Loucy (cell line): Measurements from ENCODE around the gene PPM1M.

Experiments used
- H2AFZ ChIP-seq: fragments of 200-600 bp; sonication (generic); 2 replicates; pipeline ENCODE4 v1.6.0; 2016; ENCODE audit warnings: antibody characterized with exemption, mild to moderate bottlenecking, low read length, moderate library complexity
- H3F3A ChIP-seq: fragments of 200-600 bp; 2 replicates; pipeline ENCODE4 v1.6.0; 2016; ENCODE audit warnings: antibody characterized with exemption, low read depth, mild to moderate bottlenecking
- H3K27me3 ChIP-seq: fragments of 200-600 bp; sonication (generic); 2 replicates; pipeline ENCODE4 v1.6.1; 2014; ENCODE audit warnings: low read length, mild to moderate bottlenecking; ENCODE audit not compliant: insufficient read depth, poor library complexity, severe bottlenecking
- H3K36me3 ChIP-seq: fragments of 200-600 bp; sonication (generic); 2 replicates; pipeline ENCODE4 v1.6.1; 2016; ENCODE audit warnings: low read length; ENCODE audit not compliant: insufficient read depth
- H3K4me1 ChIP-seq: fragments of 200-600 bp; sonication (generic); 2 replicates; pipeline ENCODE4 v1.5.1; 2014; ENCODE audit warnings: low read length, mild to moderate bottlenecking; ENCODE audit not compliant: insufficient read depth, poor library complexity, severe bottlenecking
- H3K4me2 ChIP-seq: fragments of 200-600 bp; sonication (generic); 2 replicates; pipeline ENCODE4 v1.6.0; 2014; ENCODE audit warnings: antibody characterized with exemption, low read length, low read depth, mild to moderate bottlenecking; ENCODE audit not compliant: poor library complexity, severe bottlenecking
- H3K4me3 ChIP-seq: fragments of 200-600 bp; sonication (generic); 2 replicates; pipeline ENCODE4 v1.5.1; 2014; ENCODE audit warnings: low read length, mild to moderate bottlenecking, mixed read lengths; ENCODE audit not compliant: poor library complexity, severe bottlenecking
- H3K79me2 ChIP-seq: fragments of 200-600 bp; sonication (generic); 2 replicates; pipeline ENCODE4 v1.6.1; 2014; ENCODE audit warnings: low read length; ENCODE audit not compliant: insufficient read depth
- H3K9ac ChIP-seq: fragments of 200-600 bp; sonication (generic); 2 replicates; pipeline ENCODE4 v1.6.0; 2014; ENCODE audit warnings: mild to moderate bottlenecking, low read depth, low read length, moderate library complexity; ENCODE audit not compliant: poor library complexity, severe bottlenecking
- H3K9me2 ChIP-seq: fragments of 200-600 bp; sonication (generic); replicated peaks from 2 replicates; pipeline ENCODE4 v1.6.1; 2016; ENCODE audit warnings: low read depth, low read length, mixed read lengths
- H3K9me3 ChIP-seq: fragments of 200-600 bp; sonication (generic); 2 replicates; pipeline ENCODE4 v1.6.1; 2014; ENCODE audit warnings: mild to moderate bottlenecking, antibody characterized with exemption, low read length, low read depth; ENCODE audit not compliant: insufficient read depth
- H4K20me1 ChIP-seq: fragments of 200-600 bp; sonication (generic); 2 replicates; pipeline ENCODE4 v1.6.0; 2014; ENCODE audit warnings: antibody characterized with exemption, low read length, mild to moderate bottlenecking; ENCODE audit not compliant: insufficient read depth, poor library complexity, severe bottlenecking
- CTCF ChIP-seq: fragments of 200-600 bp; sonication (generic); conservative IDR thresholded peaks from 2 replicates; pipeline ENCODE4 v1.5.1; 2014; ENCODE audit warnings: mild to moderate bottlenecking, antibody characterized with exemption, low read length
- EZH2phosphoT487 ChIP-seq: fragments of 200-600 bp; IDR thresholded peaks from 2 replicates; pipeline ENCODE4 v1.6.1; 2018; ENCODE audit warnings: antibody characterized with exemption, mild to moderate bottlenecking, moderate library complexity, borderline replicate concordance

PPM1M gene

GRCh38 chr3:52200981-52201679 is 44.4 kb upstream of the PPM1M start:
- no peaks in the 10 kb centered on the region for H3F3A ChIP-seq
- H3K4me3 ChIP-seq, result peak overlapping the region; percentile 100
- H3K36me3 ChIP-seq, result peaks cover 40% of the 10 kb centered on the region

GRCh38 chr3:52202384-52203077 is 43.0 kb upstream of the PPM1M start:
- Histone ChIP-seq H3F3A (no peaks in the 10 kb centered on the region), H3K4me2 (peak overlapping the region; percentile 100), H2AFZ (no peak overlapping the region), H3K79me2 (peaks cover 69% of the 10 kb centered on the region), H3K27me3 (no peaks in the 10 kb centered on the region), H3K9ac (no peak overlapping the region), H3K9me3 (no peaks in the 10 kb centered on the region), H3K36me3 (peaks cover 51% of the 10 kb centered on the region), H4K20me1 (peaks cover 25% of the 10 kb centered on the region), H3K9me2 (no peaks in the 10 kb centered on the region), H3K4me1 (peaks cover 51% of the 10 kb centered on the region), H3K4me3 (peak overlapping the region; percentile 30)
- no peak for TF ChIP-seq EZH2phosphoT487
- TF ChIP-seq CTCF, result no peak

More at GRCh38 chr3:52200981-52201679, 44.4 kb upstream of the PPM1M start:
- no peaks in the 10 kb centered on the region for H3K9me2 ChIP-seq
- H3K4me2 ChIP-seq, result peak overlapping the region; percentile 100
- TF ChIP-seq CTCF (no peak), EZH2phosphoT487 (no peak)
- peak overlapping the region; percentile 52 for H3K9ac ChIP-seq
- H3K27me3 ChIP-seq, result no peaks in the 10 kb centered on the region
- H3K79me2 ChIP-seq, result peaks cover 64% of the 10 kb centered on the region
- no peaks in the 10 kb centered on the region for H3K9me3 ChIP-seq
- no peak overlapping the region for H2AFZ ChIP-seq
- H4K20me1 ChIP-seq, result peaks cover 25% of the 10 kb centered on the region
- peaks cover 56% of the 10 kb centered on the region for H3K4me1 ChIP-seq

GRCh38 chr3:52203701-52204100 is 41.9 kb upstream of the PPM1M start:
- H3K36me3 ChIP-seq, result peaks cover 62% of the 10 kb centered on the region
- H3K4me3 ChIP-seq, result no peak overlapping the region

More at GRCh38 chr3:52203701-52204100, 41.9 kb upstream of the PPM1M start:
- Histone ChIP-seq H3K4me1 (peaks cover 45% of the 10 kb centered on the region), H3K27me3 (no peaks in the 10 kb centered on the region), H2AFZ (no peak overlapping the region), H4K20me1 (peaks cover 18% of the 10 kb centered on the region), H3F3A (no peaks in the 10 kb centered on the region), H3K9me2 (no peaks in the 10 kb centered on the region), H3K79me2 (peaks cover 61% of the 10 kb centered on the region), H3K4me2 (peak overlapping the region; percentile 100), H3K9me3 (no peaks in the 10 kb centered on the region), H3K9ac (no peak overlapping the region)
- TF ChIP-seq EZH2phosphoT487 (no peak), CTCF (no peak)
